OCI-LY1 (cell line): ENCODE data around the gene ADARB2.

Experiments
- H2AFZ ChIP-seq: fragments of 200-600 bp; sonication (generic), shearing (Covaris generic); 2 replicates; pipeline ENCODE4 v1.6.0; 2014; ENCODE audit warnings: antibody characterized with exemption, mild to moderate bottlenecking, low read length
- H3F3A ChIP-seq: fragments of 200-600 bp; sonication (generic), shearing (Covaris generic); 2 replicates; pipeline ENCODE4 v1.6.0; 2014; ENCODE audit warnings: mild to moderate bottlenecking, antibody characterized with exemption, low read length, moderate library complexity; ENCODE audit not compliant: insufficient read depth
- H3K27ac ChIP-seq: fragments of 200-600 bp; sonication (generic); 2 replicates; pipeline ENCODE4 v1.5.1; 2014; ENCODE audit warnings: low read length, mixed run types, mild to moderate bottlenecking, low read depth; ENCODE audit not compliant: poor library complexity, severe bottlenecking
- H3K27me3 ChIP-seq: fragments of 200-600 bp; sonication (generic); 2 replicates; pipeline ENCODE4 v1.6.0; 2014; ENCODE audit warnings: antibody characterized with exemption, mild to moderate bottlenecking, low read length, moderate library complexity; ENCODE audit not compliant: insufficient read depth
- H3K36me3 ChIP-seq: fragments of 200-600 bp; sonication (generic); 2 replicates; pipeline ENCODE4 v1.6.1; 2014; ENCODE audit warnings: mild to moderate bottlenecking, antibody characterized with exemption, low read length, moderate library complexity, mixed read lengths; ENCODE audit not compliant: insufficient read depth
- H3K4me1 ChIP-seq: fragments of 200-600 bp; sonication (generic); 2 replicates; pipeline ENCODE4 v1.5.1; 2014; ENCODE audit warnings: mild to moderate bottlenecking, low read length, moderate library complexity; ENCODE audit not compliant: insufficient read depth, severe bottlenecking
- H3K4me2 ChIP-seq: fragments of 200-600 bp; sonication (generic), shearing (Covaris generic); 2 replicates; pipeline ENCODE4 v1.6.1; 2014; ENCODE audit warnings: low read length
- H3K4me3 ChIP-seq: fragments of 200-600 bp; sonication (generic); 2 replicates; pipeline ENCODE4 v1.5.1; 2014; ENCODE audit warnings: low read length, low read depth, mild to moderate bottlenecking, mixed read lengths; ENCODE audit not compliant: poor library complexity, severe bottlenecking
- H3K79me2 ChIP-seq: fragments of 200-600 bp; shearing (Covaris generic); 2 replicates; pipeline ENCODE4 v1.6.1; 2016; ENCODE audit warnings: mixed run types, low read length, mixed read lengths; ENCODE audit not compliant: insufficient read depth
- H3K9ac ChIP-seq: fragments of 200-600 bp; sonication (generic), shearing (Covaris generic); 2 replicates; pipeline ENCODE4 v1.6.1; 2014; ENCODE audit warnings: mild to moderate bottlenecking, low read length, mixed read lengths
- H3K9me2 ChIP-seq: fragments of 200-600 bp; sonication (generic), shearing (Covaris generic); 2 replicates; pipeline ENCODE4 v1.6.1; 2014; ENCODE audit warnings: low read depth, mild to moderate bottlenecking, low read length, mixed read lengths
- H3K9me3 ChIP-seq: fragments of 200-600 bp; shearing (Covaris generic); 2 replicates; pipeline ENCODE4 v1.6.1; 2014; ENCODE audit warnings: low read length, mixed read lengths
- H4K20me1 ChIP-seq: fragments of 200-600 bp; sonication (generic), shearing (Covaris generic); 2 replicates; pipeline ENCODE4 v1.6.0; 2016; ENCODE audit warnings: mild to moderate bottlenecking, low read length; ENCODE audit not compliant: insufficient read depth
- CTCF ChIP-seq: fragments of 200-600 bp; sonication (generic), shearing (Covaris generic); IDR thresholded peaks from 2 replicates; pipeline ENCODE4 v1.5.1; 2017; ENCODE audit warnings: mild to moderate bottlenecking, antibody characterized with exemption, low read length, moderate library complexity, mixed read lengths
- EZH2 ChIP-seq: fragments of 200-600 bp; sonication (generic), shearing (Covaris generic); IDR thresholded peaks from 2 replicates; pipeline ENCODE4 v1.8.0; 2017; ENCODE audit warnings: borderline replicate concordance, mixed run types, mild to moderate bottlenecking, antibody characterized with exemption, low read length, moderate library complexity, mixed read lengths

Gene ADARB2

GRCh38 chr10:1329622-1330021, 407.7 kb downstream of the ADARB2 start:
- peaks cover 4% of the 10 kb centered on the region; the same call in 1 of the 2 replicates for H3K9me3 ChIP-seq
- no peaks in the 10 kb centered on the region for H4K20me1 ChIP-seq
- H3K9ac ChIP-seq = no peak overlapping the region
- H3K36me3 ChIP-seq = no peaks in the 10 kb centered on the region
- H3K27me3 ChIP-seq = no peaks in the 10 kb centered on the region
- no peak for TF ChIP-seq CTCF
- TF ChIP-seq EZH2 = no peak
- no peak overlapping the region for H3K27ac ChIP-seq
- no peaks in the 10 kb centered on the region for H3K79me2 ChIP-seq
- H3K4me1 ChIP-seq = no peaks in the 10 kb centered on the region
- no peak overlapping the region for H3K4me3 ChIP-seq
- no peaks in the 10 kb centered on the region for H3K9me2 ChIP-seq
- no peak overlapping the region for H2AFZ ChIP-seq
- no peaks in the 10 kb centered on the region for H3F3A ChIP-seq
- H3K4me2 ChIP-seq = no peak overlapping the region

GRCh38 chr10:1328981-1329614, 408.2 kb downstream of the ADARB2 start:
- no peak overlapping the region for H2AFZ ChIP-seq
- no peaks in the 10 kb centered on the region for H4K20me1 ChIP-seq
- H3K4me3 ChIP-seq = no peak overlapping the region
- H3K4me1 ChIP-seq = no peaks in the 10 kb centered on the region
- H3K9me3 ChIP-seq = peaks cover 4% of the 10 kb centered on the region; the same call in 1 of the 2 replicates
- H3K36me3 ChIP-seq = no peaks in the 10 kb centered on the region
- H3K27ac ChIP-seq = no peak overlapping the region
- H3K9me2 ChIP-seq = no peaks in the 10 kb centered on the region
- no peak overlapping the region for H3K4me2 ChIP-seq
- H3K9ac ChIP-seq = no peak overlapping the region
- H3K79me2 ChIP-seq = no peaks in the 10 kb centered on the region
- no peaks in the 10 kb centered on the region for H3F3A ChIP-seq
- TF ChIP-seq EZH2 (no peak), CTCF (no peak)
- H3K27me3 ChIP-seq = no peaks in the 10 kb centered on the region

- H4K20me1 ChIP-seq = no peaks in the 10 kb centered on the region
Measured at GRCh38 chr10:1328161-1328823, 409.0 kb downstream of the ADARB2 start.

More at GRCh38 chr10:1328161-1328823, 409.0 kb downstream of the ADARB2 start:
- Histone ChIP-seq H3K9me2 (no peaks in the 10 kb centered on the region), H2AFZ (no peak overlapping the region), H3K4me1 (no peaks in the 10 kb centered on the region), H3K27me3 (no peaks in the 10 kb centered on the region), H3K79me2 (no peaks in the 10 kb centered on the region), H3K9me3 (peaks cover 4% of the 10 kb centered on the region; the same call in 1 of the 2 replicates), H3F3A (no peaks in the 10 kb centered on the region), H3K27ac (no peak overlapping the region), H3K36me3 (no peaks in the 10 kb centered on the region), H3K4me3 (no peak overlapping the region), H3K4me2 (no peak overlapping the region), H3K9ac (no peak overlapping the region)
- TF ChIP-seq EZH2 (no peak), CTCF (no peak)
